NT2/D1 (cell line): ENCODE results near the gene HS3ST6.

Experiments used
- YY1 ChIP-seq: IDR thresholded peaks from 2 replicates; pipeline ENCODE4 v1.6.1; 2011; ENCODE audit not compliant: insufficient read length, insufficient read depth
- ZNF274 ChIP-seq: IDR thresholded peaks from 2 replicates; pipeline ENCODE4 v1.6.1; 2011; ENCODE audit warnings: mild to moderate bottlenecking, low read depth, low read length

DNA sequence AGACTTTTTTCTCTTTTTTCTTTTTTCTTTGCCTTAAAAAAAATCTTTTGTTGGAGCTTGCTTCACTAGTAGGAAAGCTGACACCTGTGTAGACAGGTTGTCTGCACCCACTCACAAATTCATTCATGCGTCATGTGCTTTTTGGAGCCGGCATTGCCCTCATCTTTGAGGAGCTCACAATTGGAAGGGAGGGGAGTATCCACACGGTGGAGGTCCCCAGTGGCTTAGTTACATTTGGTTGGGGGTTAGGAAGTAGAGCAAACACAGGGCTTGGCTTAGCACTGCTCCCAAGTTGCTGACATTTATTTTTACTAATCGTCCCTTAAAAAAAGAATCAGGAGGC is 27.5 kb downstream of the HS3ST6 start:
- no peak for TF ChIP-seq ZNF274
- TF ChIP-seq YY1 = no peak
